Myometrial cell (primary cell): ENCODE data around the gene CAPS2. TPM values are rescaled to one million over a fixed set of nuclear protein-coding genes. Genes with fewer than 3 reads are reported as not detected.

ENCODE experiments used
- total RNA-seq: library from RNA; depleted of rRNA; stranded (reverse); fragments of >200 nt; gene quantifications from 2 replicates; pipeline ENCODE4 v1.2.3, GENCODE V29; 2015

Gene CAPS2
- total RNA-seq = 4.0 and 4.6 TPM in 2 replicates

GRCh38 chr12:75329918-75330826, at the start of gene CAPS2:
Gene CAPS2, minus strand, starts transcription at chr12:75330324. Its CDS starts 3,826 bp downstream, at chr12:75326498.

GRCh38 chr12:75334384-75335030, 4.4 kb upstream of the CAPS2 start, which contains the start of gene GLIPR1L1:
Gene GLIPR1L1, plus strand, starts transcription at chr12:75334670. Its CDS starts 59 bp downstream, at chr12:75334729.

Other genes starting within 250 kb of the CAPS2 start
- gene KCNC2, start 120.5 kb downstream of the CAPS2 start, total RNA-seq = not detected in 2 replicates
- gene GLIPR1L1, start 4.3 kb upstream of the CAPS2 start, total RNA-seq = not detected in 2 replicates
- gene GLIPR1L2, start 60.8 kb upstream of the CAPS2 start, total RNA-seq = 0.18 and 0.29 TPM in 2 replicates
- gene GLIPR1, start 150.4 kb upstream of the CAPS2 start, total RNA-seq = 40.1 and 64.2 TPM in 2 replicates
- 17.6 and 38.5 TPM in 2 replicates for gene KRR1, start 181.3 kb upstream of the CAPS2 start, total RNA-seq